ENCODE measurements around the gene KIAA1549. TPM values are rescaled to one million over a fixed set of nuclear protein-coding genes. Genes with fewer than 3 reads are reported as not detected.

Gene KIAA1549
- total RNA-seq, 1 donor from 2014 or later = 1.9 TPM

DNA sequence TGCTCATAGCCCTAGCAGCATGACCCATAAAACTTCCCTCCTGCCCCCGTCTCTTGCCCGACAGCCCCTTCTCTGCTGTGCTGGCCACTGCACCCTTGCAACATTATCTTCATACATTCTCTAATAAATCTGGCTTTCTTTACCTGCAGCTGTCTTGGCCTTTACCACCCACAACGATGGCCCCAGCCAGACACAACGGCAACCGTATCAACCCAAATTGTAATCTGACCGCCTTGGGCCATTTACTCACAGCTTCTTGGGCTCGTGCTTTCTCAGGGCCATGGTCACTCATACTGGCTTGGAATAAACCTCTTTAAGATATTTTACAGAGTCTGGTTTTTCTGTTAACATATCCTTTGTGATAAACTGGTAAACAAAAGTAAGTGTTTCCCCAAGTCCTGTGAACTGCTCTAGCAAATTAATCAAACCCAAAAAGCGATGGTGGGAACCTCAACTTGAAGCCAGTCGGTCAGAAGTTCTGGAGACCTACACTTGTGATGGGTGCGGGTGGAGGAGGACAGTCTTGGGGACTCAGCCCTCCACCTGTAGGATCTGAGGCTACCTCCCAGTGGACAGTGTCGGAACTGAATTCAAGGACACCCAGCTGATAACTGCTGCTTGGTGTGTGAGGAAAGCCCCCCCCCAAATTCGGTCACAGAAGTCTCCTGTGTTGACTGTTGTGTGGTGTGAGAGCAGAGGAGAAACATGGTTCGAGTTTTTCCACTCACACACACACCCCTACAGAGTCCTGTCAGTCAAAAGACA is 95.6 kb downstream of the KIAA1549 start:
- DNase-seq (ENCODE audit: low read depth in 2 of 2) = no peak

DNA sequence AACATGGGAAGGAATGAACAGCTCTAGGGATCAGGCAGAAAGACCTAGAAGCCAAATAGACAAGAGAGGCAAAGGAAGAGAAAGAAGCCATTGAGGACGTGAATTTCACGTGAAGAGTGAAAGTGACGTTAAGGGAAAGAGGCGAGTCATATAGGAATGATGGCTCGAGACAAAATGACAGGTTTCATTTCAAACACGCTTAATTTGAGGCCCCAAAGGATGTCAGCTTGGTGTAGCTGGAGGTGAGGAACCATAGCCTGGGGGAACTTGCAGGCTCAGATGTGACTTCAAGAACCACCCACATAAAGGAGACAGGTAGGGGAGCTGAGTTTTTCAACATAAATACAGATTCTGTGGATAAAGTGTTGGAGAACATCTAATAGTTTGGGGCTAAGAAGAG is 98.9 kb downstream of the KIAA1549 start:
- no peak for DNase-seq (ENCODE audit: low read depth in 2 of 2)

- no peak for DNase-seq (ENCODE audit: low read depth in 2 of 2)
These were observed 99.5 kb downstream of the KIAA1549 start for GRCh38 chr7:138881579-138882188.

GRCh38 chr7:138880881-138881578 is 100.2 kb downstream of the KIAA1549 start:
- no peak for DNase-seq (ENCODE audit: low read depth in 2 of 2)

- DNase-seq (ENCODE audit: low read depth in 2 of 2) = no peak
These were observed 101.8 kb downstream of the KIAA1549 start for GRCh38 chr7:138879356-138879755.

- DNase-seq (ENCODE audit: low read depth in 2 of 2) = no peak
These were observed 102.3 kb downstream of the KIAA1549 start for GRCh38 chr7:138878856-138879255.

GRCh38 chr7:138878051-138878450 is 103.1 kb downstream of the KIAA1549 start:
- DNase-seq (ENCODE audit: low read depth in 2 of 2) = no peak

- DNase-seq (ENCODE audit: low read depth in 2 of 2) = no peak
These were observed 104.9 kb downstream of the KIAA1549 start for GRCh38 chr7:138876326-138876725.

DNA sequence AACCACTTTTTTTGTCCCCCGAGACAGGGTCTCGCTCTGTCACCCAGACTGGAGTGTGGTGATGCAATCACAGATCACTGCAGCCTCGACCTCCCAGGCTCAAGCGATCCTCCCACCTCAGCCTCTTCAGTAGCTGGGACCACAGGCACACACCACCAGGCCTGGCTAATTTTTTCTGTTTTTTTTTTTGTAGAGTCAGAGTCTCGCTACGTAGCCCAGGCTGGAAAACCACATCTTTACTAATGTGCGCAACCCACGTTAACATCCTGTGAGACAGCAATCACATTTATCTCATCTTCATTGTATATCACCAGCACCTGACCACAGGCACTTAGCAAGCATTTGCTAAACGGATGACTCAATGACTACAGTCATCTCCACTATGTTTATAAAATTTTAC is 105.4 kb downstream of the KIAA1549 start:
- DNase-seq (ENCODE audit: low read depth in 2 of 2) = no peak

DNA sequence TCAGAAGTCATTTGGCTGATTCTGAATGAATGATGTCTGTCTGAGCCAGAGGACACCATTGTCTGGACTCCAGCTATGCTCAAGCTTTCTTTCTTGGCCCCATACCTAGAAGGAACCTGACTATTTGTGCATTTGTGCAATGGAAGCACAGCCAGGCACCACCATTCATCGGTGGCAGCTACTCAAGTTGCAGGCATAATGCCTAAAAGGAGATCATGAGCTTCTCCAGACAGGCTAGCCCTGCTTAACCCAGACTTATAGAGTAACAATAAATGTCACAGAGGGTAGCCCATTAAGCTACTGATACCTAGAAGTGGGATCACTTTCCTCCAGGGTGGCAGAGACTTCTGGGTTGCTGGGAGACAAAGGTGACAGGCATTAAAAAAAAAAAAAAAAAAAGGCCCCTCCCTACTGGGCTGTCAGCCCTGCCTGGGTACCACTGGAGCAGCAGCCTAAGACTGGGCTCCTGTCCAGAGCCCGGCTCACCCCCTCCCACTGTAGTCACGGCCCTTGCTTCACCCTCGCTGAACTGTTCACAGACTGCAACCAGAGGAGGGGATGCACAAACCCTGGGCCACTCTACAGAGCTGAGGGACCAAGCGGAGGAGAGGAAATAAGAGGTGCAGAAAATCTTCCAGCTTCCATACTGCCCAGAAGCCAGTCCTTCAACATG is 107.8 kb downstream of the KIAA1549 start:
- no peak for DNase-seq (ENCODE audit: low read depth in 2 of 2)

DNA sequence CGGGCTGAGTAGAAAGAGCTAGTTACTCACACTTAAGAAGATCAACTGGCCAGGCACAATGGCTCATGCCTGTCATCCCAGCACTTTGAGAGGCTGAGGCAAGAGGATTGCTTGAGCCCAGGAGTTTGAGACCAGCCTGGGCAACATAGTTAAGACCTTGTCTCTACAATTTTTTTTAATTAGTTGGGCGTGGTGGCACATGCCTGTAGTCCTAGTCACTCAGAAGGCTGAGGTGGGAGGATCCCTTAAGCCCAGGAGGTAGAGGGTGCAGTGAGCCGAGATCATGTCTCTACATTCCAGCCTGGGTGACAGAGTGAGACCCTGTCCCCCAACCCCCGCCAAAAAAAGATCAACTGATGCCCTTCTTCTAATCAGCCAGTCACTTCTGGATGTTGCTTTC is 108.6 kb downstream of the KIAA1549 start:
- no peak for DNase-seq (ENCODE audit: low read depth in 2 of 2)

DNA sequence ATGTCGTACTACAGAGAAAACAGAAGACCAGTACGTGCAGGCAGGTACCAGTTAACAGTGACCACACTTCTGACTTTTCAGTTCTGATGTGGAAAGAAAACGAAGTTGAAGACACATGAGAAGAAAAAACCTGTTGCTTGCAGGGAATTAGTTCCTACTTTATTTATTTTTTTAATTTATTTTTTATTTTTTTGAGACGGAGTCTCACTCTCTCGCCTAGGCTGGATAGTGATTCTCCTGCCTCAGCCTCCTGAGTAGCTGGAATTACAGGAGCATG is 109.4 kb downstream of the KIAA1549 start:
- no peak for DNase-seq (ENCODE audit: low read depth in 2 of 2)

DNA sequence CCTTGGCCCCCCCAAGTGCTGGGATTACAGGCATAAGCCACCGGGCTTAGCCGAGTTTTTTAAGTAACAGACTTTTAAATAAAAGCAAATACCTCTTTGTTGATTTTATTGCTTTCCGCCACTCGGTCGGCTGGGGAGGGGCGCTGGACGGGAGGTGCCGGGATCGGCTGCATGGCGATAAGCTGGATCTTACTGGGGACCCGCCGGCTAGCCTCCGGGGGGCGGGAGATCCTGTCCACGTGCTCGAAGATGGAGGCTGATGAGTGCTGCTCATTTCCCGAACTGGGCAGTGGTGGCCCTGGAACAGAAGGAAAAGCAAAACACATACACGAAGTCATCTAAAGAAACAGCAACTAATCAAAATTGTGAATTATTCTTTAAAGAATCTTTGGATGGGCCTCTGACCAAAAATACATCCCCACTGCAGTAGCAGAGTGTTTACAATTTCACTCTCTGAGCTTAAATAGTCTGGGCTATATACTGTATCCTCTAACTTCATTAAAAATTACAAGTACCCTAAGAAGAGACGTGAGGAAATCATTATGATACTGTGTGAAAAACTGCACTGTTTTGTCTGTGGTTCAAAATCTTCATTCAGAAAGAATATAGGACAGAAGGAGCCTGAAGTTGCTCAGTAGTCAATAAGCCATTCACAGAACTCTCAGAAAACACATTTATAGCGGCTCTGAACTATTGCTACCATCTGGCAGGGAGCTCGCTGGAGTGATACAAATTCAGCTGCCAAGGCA is 110.0 kb downstream of the KIAA1549 start:
- no peak for DNase-seq (ENCODE audit: low read depth in 2 of 2)

GRCh38 chr7:138869353-138869752 is 111.8 kb downstream of the KIAA1549 start:
- no peak for DNase-seq (ENCODE audit: low read depth in 2 of 2)

DNA sequence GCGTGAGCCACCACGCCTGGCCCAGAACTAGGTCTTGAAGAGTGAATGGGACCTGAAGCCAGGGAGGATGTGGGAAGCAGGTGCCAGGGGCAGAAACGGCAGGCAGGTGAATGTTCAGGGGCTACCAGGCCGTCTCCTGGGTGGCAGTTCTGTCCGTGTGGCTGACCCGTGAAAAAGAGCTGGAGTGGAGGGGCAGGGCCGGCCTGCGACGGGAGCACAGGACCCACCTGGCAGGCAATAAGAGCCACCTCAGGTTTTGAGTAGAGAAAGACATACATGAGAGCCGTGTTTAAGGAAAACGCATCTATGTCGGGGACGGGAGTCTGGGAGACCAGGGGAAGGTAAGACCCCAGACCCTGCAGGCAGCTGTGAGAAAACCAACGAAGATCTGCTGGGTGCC is 112.5 kb downstream of the KIAA1549 start:
- no peak for DNase-seq (ENCODE audit: low read depth in 2 of 2)

- no peak for DNase-seq (ENCODE audit: low read depth in 2 of 2)
These were observed 113.4 kb downstream of the KIAA1549 start for GRCh38 chr7:138867744-138868143.

- no peak for DNase-seq (ENCODE audit: low read depth in 2 of 2)
These were observed 114.8 kb downstream of the KIAA1549 start for GRCh38 chr7:138866353-138866752.

DNA sequence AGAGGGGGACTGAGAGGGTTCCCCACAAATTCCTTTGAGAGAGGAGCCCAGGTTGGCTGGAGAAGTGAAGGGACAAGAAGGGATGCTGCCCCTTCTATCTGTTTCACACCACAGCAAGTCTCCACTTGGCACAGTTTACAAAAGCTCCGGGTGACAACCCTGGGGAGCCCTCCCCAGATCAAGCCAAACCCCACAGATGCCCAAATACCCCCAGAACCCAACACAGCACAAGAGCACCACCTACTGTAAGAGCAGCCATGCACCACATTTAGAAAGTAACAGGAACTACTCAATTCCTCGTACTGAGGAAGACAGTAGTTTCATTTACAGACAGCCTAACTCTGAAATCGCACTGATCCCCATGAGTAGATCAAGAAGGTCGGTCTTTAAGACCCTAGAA is 115.3 kb downstream of the KIAA1549 start:
- DNase-seq (ENCODE audit: low read depth in 2 of 2) = no peak

- no peak for DNase-seq (ENCODE audit: low read depth in 2 of 2)
These were observed 116.5 kb downstream of the KIAA1549 start for GRCh38 chr7:138864667-138865066.

GRCh38 chr7:138863931-138864330 is 117.3 kb downstream of the KIAA1549 start:
- DNase-seq (ENCODE audit: low read depth in 2 of 2) = no peak

DNA sequence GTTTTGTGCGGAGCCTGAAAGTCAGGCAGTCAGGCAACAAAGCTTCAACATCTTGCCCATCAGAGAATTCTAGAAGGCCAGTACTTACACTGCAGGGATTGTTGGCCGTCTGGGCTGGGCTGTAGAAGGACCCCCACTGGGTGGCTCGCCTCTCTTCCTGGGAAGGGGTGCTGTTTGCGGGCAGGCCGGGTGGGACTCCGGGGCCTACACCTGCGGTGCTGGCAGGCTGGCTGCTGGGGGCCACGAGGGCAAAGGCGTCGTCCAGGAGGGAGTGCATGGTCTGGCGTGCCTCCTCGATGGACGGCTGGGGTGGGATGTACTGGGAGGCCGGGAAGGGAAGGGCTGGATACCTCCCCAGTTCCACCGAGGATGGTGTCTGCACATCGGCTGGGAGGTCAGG is 120.1 kb downstream of the KIAA1549 start:
- no peak for DNase-seq (ENCODE audit: low read depth in 2 of 2)

DNA sequence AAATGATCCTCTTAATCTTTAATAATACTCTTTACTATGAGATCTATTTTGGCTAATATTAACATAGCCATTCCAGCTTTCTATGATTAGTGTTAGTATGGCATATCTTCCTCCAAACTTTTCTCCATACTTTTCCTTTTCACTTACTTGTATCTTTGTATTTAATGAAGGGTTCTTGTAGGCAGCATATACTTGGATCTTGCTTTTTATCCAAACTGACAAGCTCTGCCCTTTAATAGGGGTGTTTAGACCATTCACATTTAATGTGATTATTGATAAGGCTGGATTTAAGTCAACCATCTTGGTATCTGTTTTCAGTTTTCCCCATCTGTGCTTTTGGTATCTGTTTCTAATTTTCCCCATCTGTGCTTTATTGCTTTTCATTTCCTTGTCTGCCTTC is 123.5 kb downstream of the KIAA1549 start:
- no peak for DNase-seq (ENCODE audit: low read depth in 2 of 2)
